CD4-positive, alpha-beta T cell (primary cell): Measurements from ENCODE around the gene CELF4. TPM values are rescaled to one million over a fixed set of nuclear protein-coding genes. Genes with fewer than 3 reads are reported as not detected.

Experiments used
- ATAC-seq: fragments of 200-7000 bp; cut with Tn5 transposase; one replicate; pipeline ENCODE4 v1.10.0; 2022; ENCODE audit warnings: mild to moderate bottlenecking; ENCODE audit not compliant: poor library complexity
- CTCF ChIA-PET: fragments of 350-600 bp; sonication (Branson Sonifier 250); formaldehyde crosslinking; loops from one replicate; lab custom pipeline; 2021; ENCODE audit warnings: antibody characterized with exemption, inconsistent platforms; lab: Charles Lee
- POLR2A ChIA-PET: fragments of 350-600 bp; sonication (Branson Sonifier 250); formaldehyde crosslinking; loops from one replicate; lab custom pipeline; 2021; ENCODE audit warnings: antibody characterized with exemption, inconsistent platforms; lab: Charles Lee
- DNase-seq, 14 experiments: peaks; one replicate each; pipeline ENCODE4 v3.0.0-alpha.2; 2013 to 2020; ENCODE audit warnings: mixed read lengths in 2 of 14
- H3K27ac ChIP-seq, 2 donors: one replicate each; pipeline versions ENCODE4 v1.5.1 to v1.7.0; 2013; ENCODE audit warnings: low read length in 2 of 2, low read depth in 1 of 2, mild to moderate bottlenecking in 1 of 2
- H3K27me3 ChIP-seq, 2 experiments: 1 replicate in 1 of 2; 2 replicates in 1 of 2; pipeline versions ENCODE4 v1.6.1 to v1.7.0; 2013; ENCODE audit warnings: low read length in 2 of 2, control low read depth in 1 of 2, mild to moderate bottlenecking in 1 of 2, moderate library complexity in 1 of 2; ENCODE audit not compliant: insufficient read depth in 2 of 2, control insufficient read depth in 1 of 2
- H3K36me3 ChIP-seq: one replicate; pipeline ENCODE4 v1.6.1; 2013; ENCODE audit warnings: low read length, control low read depth; ENCODE audit not compliant: insufficient read depth
- H3K4me1 ChIP-seq: one replicate; pipeline ENCODE4 v1.6.1; 2013; ENCODE audit warnings: low read length, control low read depth; ENCODE audit not compliant: insufficient read depth
- H3K4me3 ChIP-seq: one replicate; pipeline ENCODE4 v1.5.1; 2013; ENCODE audit warnings: mild to moderate bottlenecking, low read length, moderate library complexity
- H3K9me3 ChIP-seq, 2 experiments: 1 replicate in 1 of 2; 2 replicates in 1 of 2; pipeline versions ENCODE4 v1.6.1 to v1.7.0; 2013; ENCODE audit warnings: low read length in 2 of 2, mild to moderate bottlenecking in 2 of 2, control low read depth in 1 of 2, moderate library complexity in 1 of 2; ENCODE audit not compliant: control insufficient read depth in 1 of 2, insufficient read depth in 1 of 2
- H3K27ac Mint-ChIP-seq: one replicate; pipeline ENCODE4 v1.8.0; 2020; ENCODE audit warnings: mixed read lengths
- H3K27me3 Mint-ChIP-seq: one replicate; pipeline ENCODE4 v1.8.0; 2021; ENCODE audit warnings: mixed read lengths
- H3K36me3 Mint-ChIP-seq: one replicate; pipeline ENCODE4 v1.8.0; 2021; ENCODE audit warnings: low read depth, mixed read lengths
- H3K4me1 Mint-ChIP-seq: one replicate; pipeline ENCODE4 v1.8.0; 2021; ENCODE audit warnings: low read depth, mixed read lengths
- H3K4me3 Mint-ChIP-seq: one replicate; pipeline ENCODE4 v1.8.0; 2020; ENCODE audit warnings: mild to moderate bottlenecking, mixed read lengths
- H3K9me3 Mint-ChIP-seq: one replicate; pipeline ENCODE4 v1.8.0; 2020; ENCODE audit warnings: mixed read lengths
- intact Hi-C, 2 experiments: fragments of 100-400 bp; cut with DNase I in 1 of 2; cut with micrococcal nuclease in 1 of 2; formaldehyde crosslinking; loops; one replicate each; pipeline versions ENCODE4 v1.15.1 to v1.9.0; 2023 to 2025; cut with DNase I, micrococcal nuclease
- total RNA-seq, 174 experiments: library from RNA in 2 of 174; stranded (reverse) in 2 of 174; gene quantifications; one replicate each; pipeline ENCODE4 v1.2.3 and lab custom pipeline; 2021 to 2026
- TF ChIP-seq, protein P1 (sequence below): fragments of 200-600 bp; IDR thresholded peaks from one replicate; pipeline ENCODE4 v1.8.0; 2022; ENCODE audit warnings: antibody characterized with exemption, mild to moderate bottlenecking

Gene CELF4
- total RNA-seq, 2 experiments from 2014 or later = not detected

DNA sequence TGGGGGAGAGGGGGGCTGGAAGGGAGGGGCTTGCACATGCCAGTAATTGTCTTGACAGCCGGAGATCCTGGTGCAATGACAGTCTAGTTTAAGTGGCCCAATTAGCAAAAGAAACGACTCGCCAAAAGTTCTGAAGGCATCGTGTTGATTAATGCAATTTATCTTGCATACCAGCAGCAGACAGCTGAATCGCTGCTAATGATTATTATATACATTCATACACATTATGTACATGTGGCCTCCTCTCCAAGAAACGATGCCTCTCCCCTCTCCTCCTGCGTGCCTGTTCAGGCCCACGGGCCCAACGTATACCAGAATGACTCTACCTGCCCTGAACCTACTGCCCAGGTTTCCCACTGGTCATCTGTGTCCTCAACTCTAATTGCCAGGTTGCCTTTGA is 214.5 kb downstream of the CELF4 start:
- ATAC-seq = no peak
- Histone ChIP-seq H3K9me3 (no peaks in the 10 kb centered on the region), H3K4me1 (no peaks in the 10 kb centered on the region), H3K36me3 (no peaks in the 10 kb centered on the region), H3K27me3 (no peaks in the 10 kb centered on the region), H3K4me3 (no peak overlapping the region), H3K27ac (no peak overlapping the region)
- Mint-ChIP-seq H3K4me3 (no peak overlapping the region), H3K27me3 (peaks cover 4% of the 10 kb centered on the region), H3K36me3 (no peaks in the 10 kb centered on the region), H3K27ac (no peak overlapping the region), H3K9me3 (no peaks in the 10 kb centered on the region), H3K4me1 (no peaks in the 10 kb centered on the region)
- DNase-seq = no peak
- POLR2A ChIA-PET = no interaction called here
- CTCF ChIA-PET = interaction anchor here (0.8 kb wide), 1 partner anchor 42 kb away, joined by 3 read pairs; no protein-coding TSS in a partner anchor
- intact Hi-C loops = no loop called here
- TF ChIP-seq, protein P1, sequence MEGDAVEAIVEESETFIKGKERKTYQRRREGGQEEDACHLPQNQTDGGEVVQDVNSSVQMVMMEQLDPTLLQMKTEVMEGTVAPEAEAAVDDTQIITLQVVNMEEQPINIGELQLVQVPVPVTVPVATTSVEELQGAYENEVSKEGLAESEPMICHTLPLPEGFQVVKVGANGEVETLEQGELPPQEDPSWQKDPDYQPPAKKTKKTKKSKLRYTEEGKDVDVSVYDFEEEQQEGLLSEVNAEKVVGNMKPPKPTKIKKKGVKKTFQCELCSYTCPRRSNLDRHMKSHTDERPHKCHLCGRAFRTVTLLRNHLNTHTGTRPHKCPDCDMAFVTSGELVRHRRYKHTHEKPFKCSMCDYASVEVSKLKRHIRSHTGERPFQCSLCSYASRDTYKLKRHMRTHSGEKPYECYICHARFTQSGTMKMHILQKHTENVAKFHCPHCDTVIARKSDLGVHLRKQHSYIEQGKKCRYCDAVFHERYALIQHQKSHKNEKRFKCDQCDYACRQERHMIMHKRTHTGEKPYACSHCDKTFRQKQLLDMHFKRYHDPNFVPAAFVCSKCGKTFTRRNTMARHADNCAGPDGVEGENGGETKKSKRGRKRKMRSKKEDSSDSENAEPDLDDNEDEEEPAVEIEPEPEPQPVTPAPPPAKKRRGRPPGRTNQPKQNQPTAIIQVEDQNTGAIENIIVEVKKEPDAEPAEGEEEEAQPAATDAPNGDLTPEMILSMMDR = no peak

DNA sequence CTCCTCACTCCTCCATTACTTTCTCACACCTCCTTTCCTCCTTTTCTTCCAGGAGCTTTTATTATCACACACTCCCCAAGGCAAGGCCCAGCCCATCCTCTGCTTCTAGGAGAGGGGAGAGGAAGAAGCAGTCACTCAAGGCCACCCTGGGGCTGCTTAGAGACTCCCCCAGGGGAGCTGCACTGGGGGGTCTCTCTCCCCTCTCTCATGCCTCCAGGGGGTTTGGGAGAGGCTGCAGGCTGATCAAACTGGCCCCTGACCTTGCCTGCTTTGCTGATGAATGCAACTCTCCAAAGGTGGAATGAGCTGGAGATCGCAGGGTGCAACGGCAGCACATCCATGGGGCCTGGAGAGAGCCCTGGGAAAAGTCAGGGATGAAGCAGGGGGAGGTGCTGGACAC is 216.9 kb downstream of the CELF4 start:
- CTCF ChIA-PET = no interaction called here
- Histone ChIP-seq H3K9me3 (no peaks in the 10 kb centered on the region), H3K27ac (no peak overlapping the region), H3K27me3 (no peaks in the 10 kb centered on the region), H3K4me3 (no peak overlapping the region), H3K36me3 (no peaks in the 10 kb centered on the region), H3K4me1 (no peaks in the 10 kb centered on the region)
- H3K9me3 Mint-ChIP-seq = no peaks in the 10 kb centered on the region
- no peaks in the 10 kb centered on the region for H3K4me1 Mint-ChIP-seq
- H3K36me3 Mint-ChIP-seq = no peaks in the 10 kb centered on the region
- ATAC-seq = no peak
- POLR2A ChIA-PET = no interaction called here
- intact Hi-C loops = no loop called here
- no peak overlapping the region for H3K4me3 Mint-ChIP-seq
- no peak for DNase-seq
- peaks cover 9% of the 10 kb centered on the region for H3K27me3 Mint-ChIP-seq
- no peak overlapping the region for H3K27ac Mint-ChIP-seq
- TF ChIP-seq, protein P1 = no peak

DNA sequence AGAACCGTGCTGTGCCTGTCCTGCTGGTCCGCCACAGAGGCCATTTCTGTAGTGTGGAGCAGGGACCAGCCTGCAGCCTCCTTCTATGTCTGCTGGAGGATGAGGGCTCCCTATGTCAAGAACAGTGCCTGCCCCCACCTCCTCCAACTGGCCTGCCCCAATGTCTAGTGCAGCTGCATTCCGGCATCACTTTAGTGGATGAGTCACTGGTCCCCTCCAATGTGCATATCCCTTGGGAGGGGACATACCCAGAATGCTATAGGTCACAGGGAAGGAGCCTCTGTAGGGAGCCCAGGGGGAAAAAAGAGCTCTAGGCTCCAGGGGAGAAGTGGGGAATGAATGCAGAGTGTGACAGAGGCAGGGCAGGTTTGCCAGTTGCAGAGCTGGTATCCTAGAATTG is 219.6 kb downstream of the CELF4 start:
- Histone ChIP-seq H3K27me3 (no peaks in the 10 kb centered on the region), H3K9me3 (no peaks in the 10 kb centered on the region), H3K27ac (no peak overlapping the region), H3K4me3 (no peak overlapping the region), H3K36me3 (no peaks in the 10 kb centered on the region), H3K4me1 (no peaks in the 10 kb centered on the region)
- TF ChIP-seq, protein P1 = no peak
- ATAC-seq = no peak
- CTCF ChIA-PET = no interaction called here
- POLR2A ChIA-PET = no interaction called here
- DNase-seq = no peak
- H3K9me3 Mint-ChIP-seq = no peaks in the 10 kb centered on the region
- no peaks in the 10 kb centered on the region for H3K36me3 Mint-ChIP-seq
- no peak overlapping the region for H3K27ac Mint-ChIP-seq
- intact Hi-C loops = no loop called here
- H3K4me1 Mint-ChIP-seq = no peaks in the 10 kb centered on the region
- H3K4me3 Mint-ChIP-seq = no peak overlapping the region
- peaks cover 10% of the 10 kb centered on the region for H3K27me3 Mint-ChIP-seq
